Measurements from ENCODE around the gene LYPD1.

LYPD1 gene

GRCh38 chr2:132668189-132668823 is 1.7 kb downstream of the LYPD1 start:
- no peak for DNase-seq

- no peak for DNase-seq
Measured at GRCh38 chr2:132667706-132668105, 2.3 kb downstream of the LYPD1 start.

DNA sequence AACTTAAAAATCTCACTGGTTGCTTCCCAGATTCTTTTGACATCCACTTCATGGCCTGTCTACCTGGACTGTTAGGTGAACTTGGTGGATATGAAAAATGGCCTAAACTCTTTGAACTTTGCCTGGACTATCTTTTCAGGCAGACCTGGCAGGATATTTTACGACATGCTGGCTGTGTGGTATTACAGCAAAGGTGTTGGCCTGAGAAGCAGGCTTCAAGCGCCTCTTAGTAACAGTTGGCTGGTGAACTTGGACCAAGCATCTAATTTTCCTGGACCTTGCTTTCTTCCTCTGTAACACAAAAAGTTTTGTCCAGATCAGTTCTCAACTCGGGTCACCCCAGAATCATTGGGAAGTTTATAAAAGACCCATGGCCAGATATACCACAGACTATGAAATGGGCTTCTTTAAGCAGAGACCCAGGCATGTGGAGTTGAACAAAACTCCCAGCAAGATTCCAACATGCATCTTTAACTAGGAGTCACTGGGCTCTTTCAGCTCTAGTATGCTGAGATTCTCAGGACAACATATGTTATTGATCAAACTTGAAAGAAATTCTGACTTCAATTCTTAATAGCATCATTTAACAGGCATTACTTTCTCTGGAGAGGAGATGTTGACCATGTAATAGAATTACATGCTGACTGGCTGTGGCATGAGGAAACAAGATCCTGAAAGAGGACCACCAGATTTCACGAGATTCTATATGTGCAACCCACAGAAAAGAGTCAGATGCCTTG is 4.4 kb downstream of the LYPD1 start:
- DNase-seq = no peak

DNA sequence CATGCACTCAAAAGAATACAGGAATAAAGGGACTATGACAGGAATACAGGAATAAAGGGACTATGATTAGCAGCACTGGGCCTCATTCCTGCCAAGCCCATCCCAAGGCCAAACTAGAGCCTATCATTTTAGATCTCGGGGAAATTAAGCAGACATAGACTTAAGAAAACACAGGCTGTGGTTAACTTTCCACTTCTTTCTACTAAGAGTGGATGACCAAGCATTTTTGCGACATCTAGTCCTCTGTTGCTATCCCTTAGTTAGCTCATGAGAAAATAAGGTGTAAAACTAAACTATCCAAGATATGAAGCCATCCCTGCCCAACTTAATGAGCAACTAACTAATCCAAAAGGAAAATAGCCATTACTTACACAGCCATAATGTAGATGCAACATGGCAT is 5.9 kb downstream of the LYPD1 start:
- no peak for DNase-seq

DNA sequence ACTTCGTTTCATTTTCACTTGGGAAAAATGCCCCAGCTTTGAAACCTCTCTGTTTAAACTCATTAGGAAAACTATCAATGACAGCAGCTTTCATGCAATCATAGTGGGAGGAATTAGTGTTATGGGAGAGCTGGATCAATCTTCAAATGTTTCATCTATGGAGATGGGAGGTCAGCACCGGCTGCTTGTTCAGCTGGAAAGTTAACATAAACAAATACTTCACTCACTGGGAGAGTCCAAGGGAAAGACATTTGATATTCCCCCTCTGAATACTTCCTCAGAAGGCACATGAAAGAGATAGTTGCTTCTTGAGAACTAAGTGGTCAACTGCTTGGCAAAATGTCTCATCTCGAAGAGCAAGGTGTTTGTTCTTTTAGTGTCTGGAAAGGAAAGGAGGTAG is 7.3 kb downstream of the LYPD1 start:
- DNase-seq = no peak

DNA sequence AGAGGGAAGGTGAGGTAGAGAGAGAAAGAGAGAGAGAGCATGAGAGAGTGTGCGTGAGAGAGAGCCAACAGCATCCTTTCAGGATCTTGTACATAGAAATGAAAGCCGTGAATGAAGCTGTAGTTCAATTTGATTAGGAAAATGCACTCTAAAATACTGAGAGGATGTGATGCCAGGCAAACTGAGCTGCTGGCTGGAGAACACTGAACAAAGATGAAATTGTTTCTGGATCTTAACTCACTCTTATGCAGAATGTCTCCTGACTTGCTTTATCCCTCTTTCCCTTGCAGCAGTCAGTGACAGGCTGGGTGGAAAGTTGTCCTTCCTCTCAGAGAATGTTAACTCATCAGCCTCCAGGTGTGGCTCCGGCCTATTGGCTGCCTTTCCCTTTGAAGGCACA is 10.7 kb downstream of the LYPD1 start:
- no peak for DNase-seq

- no peak for DNase-seq
Measured at GRCh38 chr2:132656266-132656975, 13.6 kb downstream of the LYPD1 start.

DNA sequence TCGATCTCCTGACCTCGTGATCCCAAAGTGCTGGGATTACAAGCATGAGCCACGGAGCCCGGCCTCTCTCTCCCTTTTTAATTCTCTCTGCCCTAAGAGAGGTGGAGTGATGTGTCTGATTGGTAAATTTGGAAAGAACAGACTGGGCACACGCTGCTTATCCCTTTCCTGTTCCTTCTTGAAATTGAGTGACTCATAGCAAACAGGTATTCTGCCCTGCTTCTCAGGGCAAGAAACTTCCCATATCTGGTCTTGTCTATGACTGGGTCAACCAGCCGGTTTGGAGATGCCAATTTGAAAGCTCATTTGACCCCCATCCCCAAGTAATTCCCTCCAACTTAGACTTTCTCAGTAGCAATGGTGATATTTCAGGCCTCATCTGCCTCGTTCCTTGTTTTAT is 15.0 kb downstream of the LYPD1 start:
- DNase-seq = no peak

GRCh38 chr2:132654335-132654734 is 15.7 kb downstream of the LYPD1 start:
- DNase-seq = no peak

DNA sequence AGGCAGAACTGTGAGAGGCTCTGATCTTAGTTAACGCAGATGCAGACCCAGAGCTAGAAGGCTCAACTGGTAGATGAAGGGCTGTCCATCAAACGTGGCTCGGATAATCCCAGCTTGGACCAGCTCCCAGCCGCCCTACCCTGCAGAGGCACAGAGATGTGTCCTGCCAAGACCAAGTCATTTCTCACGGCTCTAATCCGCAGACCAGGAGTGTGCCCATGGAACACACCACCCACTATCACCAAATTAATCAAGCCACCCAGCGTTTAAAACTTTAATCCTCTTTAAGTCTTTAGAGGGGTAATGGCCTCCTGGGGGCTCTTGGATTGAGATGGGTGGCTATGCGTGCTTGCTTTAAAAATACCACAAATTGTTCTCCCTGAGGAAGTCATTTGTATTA is 17.5 kb downstream of the LYPD1 start:
- DNase-seq = no peak

GRCh38 chr2:132651115-132652045 is 18.6 kb downstream of the LYPD1 start:
- no peak for DNase-seq

DNA sequence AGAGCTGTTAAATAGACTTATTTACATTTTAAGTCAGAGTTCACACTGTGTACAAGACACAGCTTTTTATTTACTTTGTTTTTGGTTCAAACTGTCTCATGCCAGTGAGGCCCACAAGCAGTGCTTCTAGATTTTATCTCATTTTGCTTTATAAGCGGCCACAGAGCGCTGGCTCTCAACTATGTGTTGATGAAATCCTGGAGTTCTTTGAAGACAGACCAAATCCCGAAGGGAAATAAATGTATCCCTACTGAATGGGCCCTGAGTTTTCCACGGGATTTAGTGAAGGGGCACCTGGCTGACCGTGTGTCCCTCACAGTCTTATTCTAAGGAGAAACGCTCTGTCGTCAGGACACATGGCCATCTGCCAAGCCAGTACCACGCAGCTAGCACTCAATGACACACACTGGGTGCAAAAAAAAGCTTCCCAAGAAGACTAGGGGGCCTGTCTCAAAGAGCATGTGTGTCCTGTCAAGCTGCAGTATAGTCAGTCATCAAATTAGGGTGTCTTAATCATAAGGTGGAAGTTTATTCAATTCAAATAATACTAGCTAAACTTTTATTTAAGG is 23.4 kb downstream of the LYPD1 start:
- DNase-seq = no peak

- DNase-seq = no peak
Measured at GRCh38 chr2:132645722-132646539, 24.1 kb downstream of the LYPD1 start.

DNA sequence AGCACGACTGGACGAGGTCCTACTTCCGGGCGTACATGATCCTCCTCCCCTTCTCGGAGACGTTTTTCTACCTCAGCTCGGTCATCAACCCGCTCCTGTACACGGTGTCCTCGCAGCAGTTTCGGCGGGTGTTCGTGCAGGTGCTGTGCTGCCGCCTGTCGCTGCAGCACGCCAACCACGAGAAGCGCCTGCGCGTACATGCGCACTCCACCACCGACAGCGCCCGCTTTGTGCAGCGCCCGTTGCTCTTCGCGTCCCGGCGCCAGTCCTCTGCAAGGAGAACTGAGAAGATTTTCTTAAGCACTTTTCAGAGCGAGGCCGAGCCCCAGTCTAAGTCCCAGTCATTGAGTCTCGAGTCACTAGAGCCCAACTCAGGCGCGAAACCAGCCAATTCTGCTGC is 24.8 kb downstream of the LYPD1 start:
- no peak for DNase-seq

DNA sequence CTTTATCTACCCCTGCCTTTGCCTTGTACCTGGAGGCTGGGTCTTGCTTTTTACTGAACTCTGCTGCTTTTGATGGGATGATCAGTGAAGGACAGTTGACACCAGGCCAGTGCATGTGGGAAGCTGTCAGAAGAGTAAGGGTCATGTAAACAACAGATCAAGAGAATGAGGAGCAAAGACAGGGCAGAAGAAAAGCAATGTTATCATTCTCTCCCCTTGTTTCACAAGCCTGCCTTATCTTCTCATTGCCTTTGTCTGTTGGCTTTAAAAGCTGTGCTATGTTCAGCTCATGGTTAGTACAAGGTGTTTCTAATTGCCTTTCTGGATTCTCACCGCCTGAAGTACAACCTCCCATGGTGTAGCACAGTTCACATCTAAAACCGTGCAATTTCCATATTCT is 27.6 kb downstream of the LYPD1 start:
- no peak for DNase-seq

DNA sequence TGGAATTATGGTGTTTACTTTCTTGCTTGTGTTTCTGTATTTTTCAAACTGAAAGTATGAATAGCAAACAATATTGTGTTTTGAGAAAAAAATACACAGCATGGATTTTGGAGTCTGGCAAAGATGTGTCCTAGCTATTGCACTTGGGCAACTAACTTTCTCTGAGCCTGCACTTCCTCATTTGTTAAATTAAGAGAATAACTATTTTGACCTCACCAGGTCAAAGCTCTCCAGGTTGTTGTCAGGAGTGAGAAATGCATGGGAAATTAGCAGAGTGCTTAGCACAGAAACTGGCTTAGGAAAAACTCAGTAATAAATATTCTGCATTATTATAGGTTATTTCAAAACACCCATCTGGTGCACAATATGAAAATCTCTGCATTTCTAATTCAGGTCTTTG is 28.2 kb downstream of the LYPD1 start:
- DNase-seq = no peak

- DNase-seq = no peak
Measured at GRCh38 chr2:132640116-132640515, 29.9 kb downstream of the LYPD1 start.

DNA sequence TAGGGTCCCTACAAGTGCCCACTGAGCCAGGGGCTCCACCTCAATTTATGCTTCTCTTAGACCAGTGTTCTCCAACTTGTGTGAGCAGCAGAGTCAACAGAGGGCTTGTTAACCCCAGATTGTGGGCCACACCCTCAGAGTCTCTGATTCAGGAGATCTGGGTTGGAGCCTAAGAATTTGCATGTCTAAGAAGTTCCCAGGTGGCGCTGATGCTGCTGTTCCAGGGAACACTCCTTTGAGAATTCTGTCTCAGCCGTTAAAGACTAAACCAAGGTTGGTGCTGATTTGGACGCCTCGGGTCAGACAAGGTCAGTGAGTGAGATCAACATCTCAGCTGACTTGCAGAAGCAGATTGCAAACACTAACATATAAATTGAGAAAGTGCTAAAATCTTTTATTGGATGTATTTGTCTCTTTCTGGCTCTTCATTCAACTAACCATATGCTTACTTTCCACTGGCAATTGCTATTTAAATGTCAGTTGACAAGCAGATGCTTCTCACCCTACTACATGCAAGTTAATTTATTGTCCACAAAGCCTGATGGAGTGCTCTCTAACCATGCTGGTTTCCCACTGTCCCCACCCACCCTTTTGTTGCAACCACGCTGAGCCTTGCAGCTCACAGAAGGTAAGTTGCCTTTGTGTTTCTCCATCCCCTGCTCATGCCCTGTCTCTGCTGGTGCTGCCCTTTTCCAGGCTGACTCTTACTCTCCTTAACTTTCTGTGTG is 31.5 kb downstream of the LYPD1 start:
- no peak for DNase-seq

DNA sequence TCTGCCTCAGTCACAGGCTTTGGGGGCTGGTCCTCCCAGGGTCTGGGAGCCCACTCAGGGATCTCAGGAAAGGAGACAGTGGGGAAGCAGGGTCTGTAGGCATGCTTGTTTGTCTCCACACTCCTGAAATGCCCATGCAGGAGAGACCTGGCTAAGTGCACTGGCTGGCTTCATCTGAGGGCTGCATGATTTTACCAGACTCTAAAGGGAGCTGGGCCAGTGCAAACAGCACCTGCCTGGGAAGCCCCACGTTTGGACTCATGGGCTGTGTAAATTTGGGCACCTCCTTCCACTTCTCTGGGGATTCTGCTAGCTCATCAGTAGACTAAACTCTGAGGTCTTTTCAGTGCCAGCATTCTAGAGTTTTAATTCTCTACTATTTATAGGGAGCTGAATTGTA is 33.7 kb downstream of the LYPD1 start:
- no peak for DNase-seq

DNA sequence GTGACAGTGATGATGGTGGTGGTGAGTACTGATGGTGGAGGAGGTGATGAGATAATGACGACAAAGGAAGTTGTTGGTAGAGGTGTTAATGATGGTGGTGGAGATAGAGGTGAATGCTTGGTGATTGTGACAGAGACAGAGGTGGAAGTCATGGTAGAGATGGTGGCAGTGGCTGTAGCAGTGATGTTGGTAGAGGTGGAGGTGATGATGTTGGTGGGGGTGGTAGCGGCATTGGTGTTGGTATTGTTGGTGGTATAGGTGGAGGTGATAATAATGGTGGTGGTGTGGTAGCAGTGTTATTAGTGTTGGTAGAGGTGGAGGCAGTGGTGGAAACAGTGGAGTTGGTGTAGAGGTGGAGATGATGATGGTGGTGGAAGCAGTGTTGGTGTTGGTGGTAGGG is 36.4 kb downstream of the LYPD1 start:
- DNase-seq = no peak

DNA sequence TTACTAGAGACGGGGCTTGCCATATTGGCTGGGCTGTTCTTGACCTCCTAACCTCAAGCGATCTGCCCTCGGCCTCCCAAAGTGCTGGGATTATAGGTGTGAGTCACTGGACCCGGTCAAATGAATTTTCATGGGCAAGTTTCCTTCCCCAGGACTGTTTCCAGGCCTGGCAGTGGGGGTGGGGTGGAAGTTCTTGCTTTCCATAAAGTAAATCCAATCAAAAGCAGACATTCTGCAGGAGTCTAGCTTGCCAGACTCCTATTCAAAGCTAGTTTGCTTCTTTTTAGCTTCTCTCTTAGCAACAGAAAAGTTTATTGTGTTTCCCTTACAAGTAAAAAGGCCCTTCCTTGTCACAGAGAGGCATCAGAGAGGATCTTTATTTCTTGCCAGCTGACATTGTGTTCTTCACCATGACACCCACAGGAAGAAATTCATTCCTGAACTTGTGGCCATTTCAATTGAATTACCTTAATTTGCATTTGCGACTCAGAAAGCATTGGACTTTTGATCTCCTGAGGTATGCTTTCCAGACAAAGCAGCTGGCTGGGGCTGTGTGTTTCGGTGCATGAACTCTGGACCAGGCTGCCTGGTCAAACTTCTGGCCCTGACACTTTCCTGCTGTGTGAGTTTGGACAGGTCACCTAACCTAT is 37.9 kb downstream of the LYPD1 start:
- no peak for DNase-seq

Measured in NCI-H2171 treated with DMSO at 0.1 percent for 48 hours (cell line).